Caco-2 (cell line): ENCODE measurements around the gene BTNL3. TPM values are rescaled to one million over a fixed set of nuclear protein-coding genes. Genes with fewer than 3 reads are reported as not detected.

Source experiments
- BruUV-seq: library from RNA; stranded (reverse); fragments of 400-500 nt; replicated peaks from 2 replicates; lab custom pipeline; 2021; lab: Mats Ljungman, UMichigan
- CTCF ChIA-PET: fragments of 300-600 bp; sonication (Branson Sonifier 250); formaldehyde crosslinking; loops from one replicate; lab custom pipeline; 2022; ENCODE audit warnings: antibody characterized with exemption; lab: Charles Lee
- POLR2A ChIA-PET: fragments of 300-600 bp; sonication (Branson Sonifier 250); formaldehyde crosslinking; loops from one replicate; lab custom pipeline; 2022; ENCODE audit warnings: antibody characterized with exemption; lab: Charles Lee
- DNase-seq, 2 experiments: peaks; one replicate each; pipeline versions ENCODE4 v3.0.0 to v3.0.0-alpha.2; 2020 to 2022
- H3K27me3 ChIP-seq: replicated peaks from 2 replicates; pipeline ENCODE4 v1.6.0; 2011; ENCODE audit warnings: low read length; ENCODE audit not compliant: control insufficient read depth, insufficient read depth
- H3K36me3 ChIP-seq: 2 replicates; pipeline ENCODE4 v1.5.1; 2011; ENCODE audit warnings: low read length; ENCODE audit not compliant: control insufficient read depth, insufficient read depth
- H3K4me1 ChIP-seq: fragments of 250-450 bp; sonication (Bioruptor Pico); 2 replicates; pipeline ENCODE4 v1.5.1; 2020; ENCODE audit warnings: mild to moderate bottlenecking
- H3K4me3 ChIP-seq: 2 replicates; pipeline ENCODE4 v1.5.1; 2011; ENCODE audit warnings: low read depth, mild to moderate bottlenecking, control low read depth, low read length
- H3K9me3 ChIP-seq: fragments of 250-450 bp; sonication (Bioruptor Pico); 2 replicates; pipeline ENCODE4 v1.5.1; 2020; ENCODE audit warnings: mild to moderate bottlenecking, moderate library complexity
- H3K27ac Mint-ChIP-seq: one replicate; pipeline ENCODE4 v1.8.0; 2022; ENCODE audit warnings: mixed read lengths; ENCODE audit not compliant: unreplicated experiment
- H3K27me3 Mint-ChIP-seq: one replicate; pipeline ENCODE4 v1.8.0; 2022; ENCODE audit warnings: mixed read lengths; ENCODE audit not compliant: insufficient read depth, unreplicated experiment
- H3K36me3 Mint-ChIP-seq: one replicate; pipeline ENCODE4 v1.8.0; 2022; ENCODE audit warnings: mild to moderate bottlenecking, mixed read lengths; ENCODE audit not compliant: insufficient read depth, unreplicated experiment
- H3K4me1 Mint-ChIP-seq: one replicate; pipeline ENCODE4 v1.8.0; 2022; ENCODE audit warnings: low read depth, mixed read lengths; ENCODE audit not compliant: unreplicated experiment
- H3K4me3 Mint-ChIP-seq: one replicate; pipeline ENCODE4 v1.8.0; 2022; ENCODE audit warnings: mild to moderate bottlenecking, moderate library complexity, mixed read lengths; ENCODE audit not compliant: unreplicated experiment
- H3K9me3 Mint-ChIP-seq: one replicate; pipeline ENCODE4 v1.8.0; 2022; ENCODE audit warnings: mixed read lengths; ENCODE audit not compliant: unreplicated experiment
- intact Hi-C: fragments of 100-400 bp; cut with micrococcal nuclease; formaldehyde crosslinking; loops from one replicate; pipeline ENCODE4 v1.10.0; 2022; ENCODE audit not compliant: unreplicated experiment
- total RNA-seq: library from RNA; stranded (reverse); gene quantifications from 2 replicates; pipeline ENCODE4 v1.2.3, GENCODE V29; 2022
- TF ChIP-seq, protein P1 (sequence below), 2 experiments: fragments of 200-600 bp in 1 of 2; IDR thresholded peaks; 1 replicate in 1 of 2; 2 replicates in 1 of 2; pipeline versions ENCODE4 v1.5.1 to v1.8.0; 2011 to 2022; ENCODE audit warnings: antibody characterized with exemption in 1 of 2, control low read depth in 1 of 2, inconsistent platforms in 1 of 2, low read depth in 1 of 2, low read length in 1 of 2, mild to moderate bottlenecking in 1 of 2, moderate library complexity in 1 of 2; ENCODE audit not compliant: insufficient read depth in 1 of 2, severe bottlenecking in 1 of 2, unreplicated experiment in 1 of 2

The BTNL3 gene
- total RNA-seq, 1 experiment from 2014 or later, result not detected

DNA sequence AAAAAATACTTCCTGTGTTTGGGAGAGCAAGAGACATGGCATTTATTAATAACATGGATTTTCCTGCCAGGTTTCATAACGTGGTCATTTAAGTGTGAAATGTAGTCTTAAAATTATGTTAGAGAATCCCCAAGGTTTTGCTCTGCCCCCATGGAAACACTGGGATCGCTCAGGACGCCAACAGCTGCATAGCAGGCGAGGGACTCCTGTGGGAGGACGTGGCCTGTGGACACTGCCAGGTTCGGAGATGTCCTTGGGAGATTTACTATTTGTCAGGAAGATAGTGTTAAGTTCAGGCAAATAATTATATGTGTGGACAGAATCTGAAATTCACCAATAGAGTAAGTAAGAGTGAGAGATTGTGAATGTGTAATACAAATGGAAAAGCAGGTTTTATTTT, 52.4 kb downstream of the BTNL3 start:
- TF ChIP-seq, protein P1, sequence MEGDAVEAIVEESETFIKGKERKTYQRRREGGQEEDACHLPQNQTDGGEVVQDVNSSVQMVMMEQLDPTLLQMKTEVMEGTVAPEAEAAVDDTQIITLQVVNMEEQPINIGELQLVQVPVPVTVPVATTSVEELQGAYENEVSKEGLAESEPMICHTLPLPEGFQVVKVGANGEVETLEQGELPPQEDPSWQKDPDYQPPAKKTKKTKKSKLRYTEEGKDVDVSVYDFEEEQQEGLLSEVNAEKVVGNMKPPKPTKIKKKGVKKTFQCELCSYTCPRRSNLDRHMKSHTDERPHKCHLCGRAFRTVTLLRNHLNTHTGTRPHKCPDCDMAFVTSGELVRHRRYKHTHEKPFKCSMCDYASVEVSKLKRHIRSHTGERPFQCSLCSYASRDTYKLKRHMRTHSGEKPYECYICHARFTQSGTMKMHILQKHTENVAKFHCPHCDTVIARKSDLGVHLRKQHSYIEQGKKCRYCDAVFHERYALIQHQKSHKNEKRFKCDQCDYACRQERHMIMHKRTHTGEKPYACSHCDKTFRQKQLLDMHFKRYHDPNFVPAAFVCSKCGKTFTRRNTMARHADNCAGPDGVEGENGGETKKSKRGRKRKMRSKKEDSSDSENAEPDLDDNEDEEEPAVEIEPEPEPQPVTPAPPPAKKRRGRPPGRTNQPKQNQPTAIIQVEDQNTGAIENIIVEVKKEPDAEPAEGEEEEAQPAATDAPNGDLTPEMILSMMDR (IDR thresholded peaks at IDR 0.05; ENCODE audit: insufficient read depth in 1 of 2, low read depth in 1 of 2, low read length in 1 of 2, severe bottlenecking in 1 of 2, unreplicated experiment in 1 of 2), result no peak
- Histone ChIP-seq H3K4me3 (no peak overlapping the region), H3K9me3 (no peaks in the 10 kb centered on the region), H3K4me1 (no peaks in the 10 kb centered on the region), H3K27me3 (no peaks in the 10 kb centered on the region), H3K36me3 (no peaks in the 10 kb centered on the region)
- H3K27me3 Mint-ChIP-seq, result peaks cover 5% of the 10 kb centered on the region
- CTCF ChIA-PET, result no interaction called here
- intact Hi-C loops, result loop anchor here (5.0 kb wide), 1 partner anchor 254 kb away; no protein-coding TSS in a partner anchor
- no peak for DNase-seq
- no peak overlapping the region for H3K27ac Mint-ChIP-seq
- no peak overlapping the region for H3K4me3 Mint-ChIP-seq
- BruUV-seq, result no TSS peak
- no peaks in the 10 kb centered on the region for H3K4me1 Mint-ChIP-seq
- no peaks in the 10 kb centered on the region for H3K36me3 Mint-ChIP-seq
- no peaks in the 10 kb centered on the region for H3K9me3 Mint-ChIP-seq
- POLR2A ChIA-PET, result no interaction called here

DNA sequence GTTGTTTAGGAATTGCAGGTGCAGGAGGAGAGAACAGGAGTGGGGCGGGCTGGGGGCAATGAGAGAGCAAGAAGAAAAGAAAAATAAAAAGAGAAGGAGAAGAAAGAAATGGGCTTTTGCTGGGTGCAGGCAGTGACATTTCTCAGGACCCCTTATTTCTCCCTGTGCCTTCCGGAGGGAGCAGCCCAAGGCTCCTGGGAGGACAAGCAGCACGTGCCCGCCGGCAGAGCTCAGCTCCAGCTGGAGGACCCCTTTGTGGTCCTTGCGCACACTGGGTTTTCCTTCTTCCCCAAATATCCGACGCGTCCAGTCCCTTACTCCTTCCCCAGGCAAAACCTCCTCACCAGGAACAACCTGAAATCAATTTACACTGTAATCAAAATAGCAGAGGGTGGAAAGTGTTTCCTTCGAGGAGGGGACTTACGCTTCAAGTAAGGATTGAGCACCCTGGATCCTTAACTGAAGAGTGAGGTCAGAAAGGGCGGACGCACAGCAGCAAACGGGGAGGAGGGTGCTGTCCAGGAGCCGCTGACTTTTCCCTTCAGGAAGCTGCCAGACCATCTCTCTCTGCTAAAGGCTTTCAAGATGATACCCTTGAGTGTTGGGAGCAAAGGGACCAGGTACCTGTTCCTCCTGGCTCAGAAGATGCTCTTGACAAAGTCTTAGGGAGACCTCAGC, 53.5 kb downstream of the BTNL3 start:
- intact Hi-C loops, result loop anchor here (5.0 kb wide), 1 partner anchor 255 kb away; no protein-coding TSS in a partner anchor
- no peaks in the 10 kb centered on the region for H3K36me3 Mint-ChIP-seq
- no peak overlapping the region for H3K27ac Mint-ChIP-seq
- no peaks in the 10 kb centered on the region for H3K4me1 ChIP-seq
- H3K4me1 Mint-ChIP-seq, result no peaks in the 10 kb centered on the region
- CTCF ChIA-PET, result no interaction called here
- no TSS peak for BruUV-seq
- H3K36me3 ChIP-seq, result no peaks in the 10 kb centered on the region
- no peaks in the 10 kb centered on the region for H3K9me3 ChIP-seq
- H3K4me3 ChIP-seq, result no peak overlapping the region
- H3K4me3 Mint-ChIP-seq, result no peak overlapping the region
- no peaks in the 10 kb centered on the region for H3K9me3 Mint-ChIP-seq
- no peaks in the 10 kb centered on the region for H3K27me3 ChIP-seq
- H3K27me3 Mint-ChIP-seq, result peaks cover 5% of the 10 kb centered on the region
- POLR2A ChIA-PET, result no interaction called here
- no peak for DNase-seq
- TF ChIP-seq, protein P1 (IDR thresholded peaks at IDR 0.05; ENCODE audit: insufficient read depth in 1 of 2, low read depth in 1 of 2, low read length in 1 of 2, severe bottlenecking in 1 of 2, unreplicated experiment in 1 of 2), result no peak

DNA sequence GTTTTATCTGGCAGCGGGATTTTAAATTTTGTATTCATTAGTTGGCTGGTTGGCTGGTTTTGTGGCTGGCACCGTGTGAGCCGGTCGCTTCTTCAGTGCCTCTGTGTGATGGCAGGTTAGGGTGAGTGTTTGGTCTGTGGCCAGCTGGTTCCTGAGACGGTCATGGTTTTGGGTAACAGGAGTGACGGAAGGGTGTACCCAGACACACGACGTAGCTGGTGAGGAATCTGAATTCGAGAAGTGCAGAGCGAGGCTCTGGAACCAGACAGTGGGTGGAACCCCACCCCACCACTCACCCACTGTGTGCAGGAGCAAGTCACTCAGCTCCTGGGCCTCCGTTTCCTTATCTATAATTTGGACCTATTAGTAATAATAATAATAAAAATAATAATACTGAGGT, 54.1 kb downstream of the BTNL3 start:
- Histone ChIP-seq H3K27me3 (no peaks in the 10 kb centered on the region), H3K4me1 (no peaks in the 10 kb centered on the region), H3K4me3 (no peak overlapping the region), H3K36me3 (no peaks in the 10 kb centered on the region), H3K9me3 (no peaks in the 10 kb centered on the region)
- intact Hi-C loops, result loop anchor here (5.0 kb wide), 1 partner anchor 255 kb away; no protein-coding TSS in a partner anchor
- no peak for DNase-seq
- H3K27me3 Mint-ChIP-seq, result peaks cover 5% of the 10 kb centered on the region
- ChIA-PET CTCF (no interaction called here), POLR2A (no interaction called here)
- H3K4me3 Mint-ChIP-seq, result no peak overlapping the region
- no peaks in the 10 kb centered on the region for H3K36me3 Mint-ChIP-seq
- no peaks in the 10 kb centered on the region for H3K4me1 Mint-ChIP-seq
- H3K27ac Mint-ChIP-seq, result no peak overlapping the region
- H3K9me3 Mint-ChIP-seq, result no peaks in the 10 kb centered on the region
- BruUV-seq, result no TSS peak
- TF ChIP-seq, protein P1 (IDR thresholded peaks at IDR 0.05; ENCODE audit: insufficient read depth in 1 of 2, low read depth in 1 of 2, low read length in 1 of 2, severe bottlenecking in 1 of 2, unreplicated experiment in 1 of 2), result no peak
